DND-41 (cell line): ENCODE measurements around the gene DIAPH2.

Source experiments
- ATAC-seq: fragments of 200-7000 bp; cut with Tn5 transposase; 3 replicates; pipeline ENCODE4 v1.9.1; 2021; ENCODE audit warnings: low read depth; ENCODE audit not compliant: insufficient read depth
- DNase-seq: peaks from one replicate; pipeline ENCODE4 v3.0.0-alpha.2; 2020
- H2AFZ ChIP-seq: 2 replicates; pipeline ENCODE4 v1.6.0; 2012; ENCODE audit warnings: low read depth, low read length
- H3K27ac ChIP-seq: 2 replicates; pipeline ENCODE4 v1.5.1; 2012; ENCODE audit warnings: low read length, inconsistent platforms
- H3K27me3 ChIP-seq: fragments of 200-600 bp; sonication (generic); 2 replicates; pipeline ENCODE4 v1.6.0; 2012; ENCODE audit warnings: low read length, mild to moderate bottlenecking, inconsistent platforms; ENCODE audit not compliant: insufficient read depth, poor library complexity
- H3K36me3 ChIP-seq: 2 replicates; pipeline ENCODE4 v1.5.1; 2012; ENCODE audit warnings: low read length, inconsistent platforms; ENCODE audit not compliant: insufficient read depth
- H3K4me1 ChIP-seq: 2 replicates; pipeline ENCODE4 v1.5.1; 2012; ENCODE audit warnings: mild to moderate bottlenecking, low read length; ENCODE audit not compliant: insufficient read depth
- H3K4me2 ChIP-seq: 2 replicates; pipeline ENCODE4 v1.6.0; 2012; ENCODE audit warnings: mild to moderate bottlenecking, moderate library complexity, low read length, inconsistent platforms; ENCODE audit not compliant: insufficient read depth
- H3K4me3 ChIP-seq, 2 experiments: fragments of 200-600 bp in 1 of 2; shearing (Covaris generic) in 1 of 2; 2 replicates each; pipeline ENCODE4 v1.5.1; 2012 to 2016; ENCODE audit warnings: inconsistent platforms in 2 of 2, low read length in 2 of 2, mild to moderate bottlenecking in 2 of 2, low read depth in 1 of 2, moderate library complexity in 1 of 2
- H3K79me2 ChIP-seq: 2 replicates; pipeline ENCODE4 v1.6.0; 2012; ENCODE audit warnings: low read length, inconsistent platforms; ENCODE audit not compliant: insufficient read depth
- H3K9ac ChIP-seq: 2 replicates; pipeline ENCODE4 v1.6.0; 2012; ENCODE audit warnings: low read depth, mild to moderate bottlenecking, inconsistent platforms, low read length, moderate library complexity
- H3K9me3 ChIP-seq: 2 replicates; pipeline ENCODE4 v1.5.1; 2012; ENCODE audit warnings: low read length, moderate library complexity, mild to moderate bottlenecking, inconsistent platforms; ENCODE audit not compliant: insufficient read depth, severe bottlenecking
- H4K20me1 ChIP-seq: 2 replicates; pipeline ENCODE4 v1.6.0; 2012; ENCODE audit warnings: low read length; ENCODE audit not compliant: insufficient read depth
- CTCF ChIP-seq: IDR thresholded peaks from 2 replicates; pipeline ENCODE4 v1.5.1; 2012; ENCODE audit warnings: borderline replicate concordance, low read length, moderate library complexity, mild to moderate bottlenecking; ENCODE audit not compliant: poor library complexity, severe bottlenecking; ENCODE audit errors: extremely low read depth
- EZH2 ChIP-seq: IDR thresholded peaks from 3 replicates; pipeline ENCODE4 v1.6.1; 2012; ENCODE audit warnings: borderline replicate concordance, low read depth, mild to moderate bottlenecking, moderate library complexity, low read length, inconsistent platforms; ENCODE audit not compliant: severe bottlenecking

DIAPH2 gene

GRCh38 chrX:97026406-97026805 lies 341.8 kb downstream of the DIAPH2 start:
- Histone ChIP-seq H3K9ac (no peak overlapping the region), H3K36me3 (no peaks in the 10 kb centered on the region), H3K4me3 (no peak overlapping the region), H2AFZ (no peak overlapping the region), H3K4me1 (peaks cover 6% of the 10 kb centered on the region; the same call in 1 of the 2 replicates), H3K27me3 (no peaks in the 10 kb centered on the region), H4K20me1 (no peaks in the 10 kb centered on the region), H3K9me3 (no peaks in the 10 kb centered on the region), H3K4me2 (no peak overlapping the region), H3K79me2 (no peaks in the 10 kb centered on the region), H3K27ac (no peak overlapping the region)
- ATAC-seq (peak; percentile 40; the same call in 1 of the 3 replicates), DNase-seq (no peak)
- peak; percentile 47 for TF ChIP-seq CTCF
- no peak for TF ChIP-seq EZH2

DNA sequence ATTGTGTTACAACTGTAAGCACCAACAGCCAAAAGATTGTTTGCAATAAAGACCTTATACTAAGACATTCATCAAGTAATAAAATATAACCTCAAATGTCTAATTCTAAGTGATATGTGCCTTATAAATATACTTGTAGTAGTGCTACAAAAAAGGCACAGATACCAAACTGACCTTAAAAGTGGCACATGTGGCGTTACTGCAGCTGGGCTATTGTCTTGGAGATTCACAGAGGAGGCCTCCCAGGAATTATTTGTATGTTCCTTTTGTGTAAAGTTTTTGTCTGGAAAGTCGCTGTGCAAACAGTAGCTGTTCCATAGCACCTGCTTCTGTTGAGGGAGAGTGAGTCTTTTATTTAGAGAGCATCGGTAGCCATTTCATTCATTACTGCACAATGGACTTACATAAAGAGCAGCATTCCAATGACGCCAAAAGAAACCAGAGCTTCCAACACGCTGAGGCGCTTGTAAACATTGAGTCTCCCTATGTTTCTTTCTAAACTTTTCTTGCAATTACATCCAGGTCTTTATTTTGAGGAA lies 342.8 kb downstream of the DIAPH2 start:
- Histone ChIP-seq H4K20me1 (no peaks in the 10 kb centered on the region), H3K9ac (no peak overlapping the region), H3K4me3 (no peak overlapping the region), H3K9me3 (no peaks in the 10 kb centered on the region), H3K4me1 (peaks cover 6% of the 10 kb centered on the region; the same call in 1 of the 2 replicates), H3K4me2 (no peak overlapping the region), H2AFZ (no peak overlapping the region), H3K27ac (no peak overlapping the region), H3K27me3 (no peaks in the 10 kb centered on the region), H3K79me2 (no peaks in the 10 kb centered on the region), H3K36me3 (no peaks in the 10 kb centered on the region)
- DNase-seq (no peak), ATAC-seq (no peak)
- TF ChIP-seq CTCF, result no peak
- TF ChIP-seq EZH2, result no peak

DNA sequence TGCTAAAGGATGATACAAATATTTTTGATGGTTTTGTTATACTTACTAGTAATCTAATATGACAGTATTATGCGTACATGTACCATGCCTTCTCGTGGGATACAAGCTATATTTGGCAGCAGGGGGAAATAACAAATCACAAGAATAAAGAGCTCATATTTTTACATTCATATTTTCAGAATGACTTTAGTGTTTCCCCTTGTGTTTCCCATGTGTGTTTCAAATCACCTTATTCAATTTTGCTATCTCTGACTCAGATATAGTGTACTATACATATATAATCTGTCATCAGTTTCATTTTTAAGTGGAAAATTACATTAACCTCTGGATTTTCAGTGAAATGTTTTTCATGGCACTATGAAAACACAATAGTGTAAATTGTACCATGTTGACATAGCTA lies 345.8 kb downstream of the DIAPH2 start:
- Histone ChIP-seq H4K20me1 (no peaks in the 10 kb centered on the region), H3K4me1 (peaks cover 6% of the 10 kb centered on the region; the same call in 1 of the 2 replicates), H3K27ac (no peak overlapping the region), H3K4me3 (no peak overlapping the region), H3K9ac (no peak overlapping the region), H3K4me2 (no peak overlapping the region), H3K36me3 (no peaks in the 10 kb centered on the region), H3K79me2 (no peaks in the 10 kb centered on the region), H2AFZ (no peak overlapping the region), H3K9me3 (no peaks in the 10 kb centered on the region), H3K27me3 (no peaks in the 10 kb centered on the region)
- ATAC-seq, result no peak
- DNase-seq, result no peak
- TF ChIP-seq CTCF (no peak), EZH2 (no peak)
